Neural progenitor cell (in vitro differentiated cells): ENCODE measurements around the gene GGCX. TPM values are rescaled to one million over a fixed set of nuclear protein-coding genes. Genes with fewer than 3 reads are reported as not detected.

Experiments used
- DNase-seq: peaks from one replicate; pipeline ENCODE4 v3.0.0-alpha.2; 2016; ENCODE audit warnings: low spot score
- H2AFZ ChIP-seq: fragments of 200-600 bp; sonication (generic); replicated peaks from 2 replicates; pipeline ENCODE4 v1.6.1; 2016; ENCODE audit warnings: antibody characterized with exemption
- H3F3A ChIP-seq: fragments of 200-600 bp; sonication (generic); 2 replicates; pipeline ENCODE4 v1.6.1; 2016; ENCODE audit warnings: antibody characterized with exemption, low read depth
- H3K27ac ChIP-seq: fragments of 200-600 bp; sonication (generic); 2 replicates; pipeline ENCODE4 v1.5.1; 2016; ENCODE audit warnings: mild to moderate bottlenecking
- H3K27me3 ChIP-seq: fragments of 200-600 bp; sonication (generic); 2 replicates; pipeline ENCODE4 v1.6.1; 2016; ENCODE audit warnings: mild to moderate bottlenecking, moderate library complexity
- H3K36me3 ChIP-seq: fragments of 200-600 bp; sonication (generic); 2 replicates; pipeline ENCODE4 v1.5.1; 2016
- H3K4me1 ChIP-seq: fragments of 200-600 bp; sonication (generic); 2 replicates; pipeline ENCODE4 v1.6.1; 2016; ENCODE audit warnings: mixed run types
- H3K4me2 ChIP-seq: fragments of 200-600 bp; sonication (generic); 2 replicates; pipeline ENCODE4 v1.6.1; 2016
- H3K4me3 ChIP-seq: fragments of 200-600 bp; sonication (generic); 2 replicates; pipeline ENCODE4 v1.5.1; 2016
- H3K79me2 ChIP-seq: fragments of 200-600 bp; sonication (generic); 2 replicates; pipeline ENCODE4 v1.6.1; 2016; ENCODE audit warnings: low read depth
- H3K9ac ChIP-seq: fragments of 200-600 bp; sonication (generic); 2 replicates; pipeline ENCODE4 v1.6.1; 2016
- H3K9me3 ChIP-seq: fragments of 200-600 bp; sonication (generic); 2 replicates; pipeline ENCODE4 v1.5.1; 2016; ENCODE audit warnings: low read depth
- H4K20me1 ChIP-seq: fragments of 200-600 bp; sonication (generic); 2 replicates; pipeline ENCODE4 v1.6.1; 2016; ENCODE audit warnings: low read depth
- H3K27ac Mint-ChIP-seq: 3 replicates; pipeline ENCODE4 v1.8.0; 2021; ENCODE audit warnings: mixed read lengths
- H3K27me3 Mint-ChIP-seq: 2 replicates; pipeline ENCODE4 v1.8.0; 2022; ENCODE audit warnings: low read depth, mild to moderate bottlenecking, inconsistent platforms, moderate library complexity, mixed read lengths; ENCODE audit not compliant: insufficient read depth
- H3K36me3 Mint-ChIP-seq: 3 replicates; pipeline ENCODE4 v1.8.0; 2021; ENCODE audit warnings: mixed read lengths
- H3K4me1 Mint-ChIP-seq: 3 replicates; pipeline ENCODE4 v1.8.0; 2021; ENCODE audit warnings: mixed read lengths
- H3K4me3 Mint-ChIP-seq: 3 replicates; pipeline ENCODE4 v1.8.0; 2021; ENCODE audit warnings: mild to moderate bottlenecking, moderate library complexity, mixed read lengths
- H3K9me3 Mint-ChIP-seq: 3 replicates; pipeline ENCODE4 v1.8.0; 2020; ENCODE audit warnings: mixed read lengths
- EZH2 ChIP-seq: fragments of 200-600 bp; sonication (generic); IDR thresholded peaks from 2 replicates; pipeline ENCODE4 v1.6.1; 2017; ENCODE audit warnings: antibody characterized with exemption, mild to moderate bottlenecking, moderate library complexity
- EZH2phosphoT487 ChIP-seq: fragments of 200-600 bp; sonication (generic); IDR thresholded peaks from 2 replicates; pipeline ENCODE4 v1.6.1; 2017; ENCODE audit warnings: antibody characterized with exemption
- total RNA-seq: library from RNA; depleted of rRNA; stranded (reverse); fragments of >200 nt; gene quantifications from 2 replicates; pipeline ENCODE4 v1.2.3, GENCODE V29; 2015; ENCODE audit warnings: low replicate concordance
- TF ChIP-seq, protein P1 (sequence below): fragments of 200-600 bp; sonication (generic); IDR thresholded peaks from 2 replicates; pipeline ENCODE4 v1.5.1; 2017; ENCODE audit warnings: antibody characterized with exemption, mild to moderate bottlenecking

The GGCX gene
- total RNA-seq, 1 donor from 2014 or later = 29.7 TPM

DNA sequence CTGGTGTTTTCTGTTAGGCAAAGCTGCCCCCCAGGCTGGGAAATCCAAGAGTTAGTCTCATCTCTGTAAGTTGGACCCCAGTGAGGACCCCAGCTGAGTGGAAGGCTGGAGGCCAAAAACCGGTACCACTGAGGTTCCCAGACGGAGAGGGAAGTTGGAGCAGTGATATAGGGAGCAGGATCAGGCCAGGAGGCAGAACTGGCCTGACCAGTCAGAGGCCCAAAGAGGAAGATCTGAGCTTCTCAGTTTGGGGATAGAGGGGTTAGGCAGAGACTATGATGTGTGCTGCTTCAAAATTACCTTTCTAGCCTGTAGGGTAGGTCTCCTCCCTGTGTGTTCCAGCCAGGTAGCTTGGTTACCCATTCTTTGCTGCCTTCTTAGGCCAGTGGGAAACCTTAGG lies 29.7 kb upstream of the GGCX start:
- H3K36me3 Mint-ChIP-seq = no peaks in the 10 kb centered on the region
- H3K4me1 ChIP-seq = no peaks in the 10 kb centered on the region
- no peak for DNase-seq
- no peaks in the 10 kb centered on the region for H3K27me3 Mint-ChIP-seq
- H3K27ac ChIP-seq = no peak overlapping the region
- no peak for TF ChIP-seq EZH2phosphoT487
- TF ChIP-seq, protein P1, sequence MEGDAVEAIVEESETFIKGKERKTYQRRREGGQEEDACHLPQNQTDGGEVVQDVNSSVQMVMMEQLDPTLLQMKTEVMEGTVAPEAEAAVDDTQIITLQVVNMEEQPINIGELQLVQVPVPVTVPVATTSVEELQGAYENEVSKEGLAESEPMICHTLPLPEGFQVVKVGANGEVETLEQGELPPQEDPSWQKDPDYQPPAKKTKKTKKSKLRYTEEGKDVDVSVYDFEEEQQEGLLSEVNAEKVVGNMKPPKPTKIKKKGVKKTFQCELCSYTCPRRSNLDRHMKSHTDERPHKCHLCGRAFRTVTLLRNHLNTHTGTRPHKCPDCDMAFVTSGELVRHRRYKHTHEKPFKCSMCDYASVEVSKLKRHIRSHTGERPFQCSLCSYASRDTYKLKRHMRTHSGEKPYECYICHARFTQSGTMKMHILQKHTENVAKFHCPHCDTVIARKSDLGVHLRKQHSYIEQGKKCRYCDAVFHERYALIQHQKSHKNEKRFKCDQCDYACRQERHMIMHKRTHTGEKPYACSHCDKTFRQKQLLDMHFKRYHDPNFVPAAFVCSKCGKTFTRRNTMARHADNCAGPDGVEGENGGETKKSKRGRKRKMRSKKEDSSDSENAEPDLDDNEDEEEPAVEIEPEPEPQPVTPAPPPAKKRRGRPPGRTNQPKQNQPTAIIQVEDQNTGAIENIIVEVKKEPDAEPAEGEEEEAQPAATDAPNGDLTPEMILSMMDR = no peak
- TF ChIP-seq EZH2 = no peak
- no peaks in the 10 kb centered on the region for H3K36me3 ChIP-seq
- H3K4me3 Mint-ChIP-seq = no peak overlapping the region
- H3K4me2 ChIP-seq = no peak overlapping the region
- H3K9ac ChIP-seq = no peak overlapping the region
- H2AFZ ChIP-seq = no peak overlapping the region
- H3K9me3 ChIP-seq = no peaks in the 10 kb centered on the region
- H3K79me2 ChIP-seq = peaks cover 8% of the 10 kb centered on the region
- peaks cover 46% of the 10 kb centered on the region for H3K27me3 ChIP-seq
- no peaks in the 10 kb centered on the region for H3F3A ChIP-seq
- no peaks in the 10 kb centered on the region for H4K20me1 ChIP-seq
- no peaks in the 10 kb centered on the region for H3K9me3 Mint-ChIP-seq
- H3K4me1 Mint-ChIP-seq = peaks cover 42% of the 10 kb centered on the region
- no peak overlapping the region for H3K4me3 ChIP-seq
- no peak overlapping the region for H3K27ac Mint-ChIP-seq

GRCh38 chr2:85589982-85590791 lies 28.9 kb upstream of the GGCX start:
- no peak overlapping the region for H3K27ac ChIP-seq
- H3K27ac Mint-ChIP-seq = no peak overlapping the region

GRCh38 chr2:85589181-85589580 lies 27.9 kb upstream of the GGCX start:
- Mint-ChIP-seq H3K4me3 (no peak overlapping the region), H3K27me3 (no peaks in the 10 kb centered on the region), H3K4me1 (peaks cover 38% of the 10 kb centered on the region), H3K9me3 (no peaks in the 10 kb centered on the region), H3K36me3 (no peaks in the 10 kb centered on the region), H3K27ac (no peak overlapping the region)
- no peaks in the 10 kb centered on the region for H3K79me2 ChIP-seq
- H3K27me3 ChIP-seq = peaks cover 63% of the 10 kb centered on the region
- no peak overlapping the region for H3K4me2 ChIP-seq
- no peak overlapping the region for H2AFZ ChIP-seq
- no peaks in the 10 kb centered on the region for H3K36me3 ChIP-seq
- no peaks in the 10 kb centered on the region for H3K4me1 ChIP-seq
- TF ChIP-seq EZH2phosphoT487 (no peak), EZH2 (no peak)
- TF ChIP-seq, protein P1 = no peak
- H3K9me3 ChIP-seq = no peaks in the 10 kb centered on the region
- H3F3A ChIP-seq = no peaks in the 10 kb centered on the region
- no peak for DNase-seq
- H3K9ac ChIP-seq = no peak overlapping the region
- H4K20me1 ChIP-seq = no peaks in the 10 kb centered on the region
- H3K27ac ChIP-seq = no peak overlapping the region
- no peak overlapping the region for H3K4me3 ChIP-seq

More at GRCh38 chr2:85589982-85590791, 28.9 kb upstream of the GGCX start:
- H3K9me3 Mint-ChIP-seq = no peaks in the 10 kb centered on the region
- no peak overlapping the region for H3K4me2 ChIP-seq
- no peaks in the 10 kb centered on the region for H3K9me3 ChIP-seq
- H3K79me2 ChIP-seq = peaks cover 4% of the 10 kb centered on the region
- peaks cover 53% of the 10 kb centered on the region for H3K27me3 ChIP-seq
- no peak for DNase-seq
- H3K4me3 Mint-ChIP-seq = peak overlapping the region; percentile 33
- no peaks in the 10 kb centered on the region for H3K36me3 Mint-ChIP-seq
- no peaks in the 10 kb centered on the region for H3K27me3 Mint-ChIP-seq
- peaks cover 42% of the 10 kb centered on the region for H3K4me1 Mint-ChIP-seq
- H3K36me3 ChIP-seq = no peaks in the 10 kb centered on the region
- H3K4me3 ChIP-seq = no peak overlapping the region
- TF ChIP-seq EZH2 = no peak
- TF ChIP-seq, protein P1 = no peak
- no peak for TF ChIP-seq EZH2phosphoT487
- H2AFZ ChIP-seq = no peak overlapping the region
- no peaks in the 10 kb centered on the region for H4K20me1 ChIP-seq
- H3K4me1 ChIP-seq = no peaks in the 10 kb centered on the region
- H3K9ac ChIP-seq = no peak overlapping the region
- H3F3A ChIP-seq = no peaks in the 10 kb centered on the region
